T-helper 2 cell treated with Interferon-gamma antibody and Interleukin-4, amounts not matched to agents 100 ng/mL and 5 ng/mL, for 36 hours (primary cell): ENCODE data around the gene CHGA. TPM values are rescaled to one million over a fixed set of nuclear protein-coding genes. Genes with fewer than 3 reads are reported as not detected.

Experiments
- intact Hi-C: fragments of 100-400 bp; cut with micrococcal nuclease; formaldehyde crosslinking; loops from one replicate; pipeline ENCODE4 v1.15.1; 2023
- total RNA-seq: library from RNA; stranded (reverse); gene quantifications from 2 replicates; pipeline ENCODE4 v1.2.3, GENCODE V29; 2022

CHGA gene
- total RNA-seq, 1 donor from 2014 or later, result not detected

GRCh38 chr14:92942976-92943710, 20.2 kb downstream of the CHGA start:
- intact Hi-C loops, result no loop called here

GRCh38 chr14:92943855-92944570, 21.1 kb downstream of the CHGA start:
- intact Hi-C loops, result no loop called here

GRCh38 chr14:92944976-92945375, 22.0 kb downstream of the CHGA start:
- intact Hi-C loops, result no loop called here

DNA sequence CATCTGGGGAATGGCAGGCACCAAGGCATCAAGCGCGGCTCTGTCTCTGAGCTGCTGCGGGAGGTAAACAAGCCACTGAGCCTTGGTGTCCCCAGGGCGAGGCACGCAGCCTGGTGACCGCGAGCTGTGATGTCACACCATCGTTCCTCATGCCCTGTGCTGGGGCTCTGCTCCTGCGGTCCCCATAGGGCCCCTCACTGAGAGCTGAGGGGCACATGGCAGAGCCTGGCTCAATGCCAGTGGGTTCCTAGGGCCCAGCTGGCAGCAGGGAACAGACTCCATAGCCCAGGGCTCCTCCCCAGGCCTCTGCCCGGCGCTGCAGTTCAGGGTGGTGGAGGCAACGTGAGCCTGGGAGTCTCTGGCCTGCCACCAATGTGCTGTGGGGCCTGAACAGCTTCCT, 22.6 kb downstream of the CHGA start:
- intact Hi-C loops, result no loop called here

GRCh38 chr14:92945959-92946846, 23.3 kb downstream of the CHGA start:
- intact Hi-C loops, result no loop called here

DNA sequence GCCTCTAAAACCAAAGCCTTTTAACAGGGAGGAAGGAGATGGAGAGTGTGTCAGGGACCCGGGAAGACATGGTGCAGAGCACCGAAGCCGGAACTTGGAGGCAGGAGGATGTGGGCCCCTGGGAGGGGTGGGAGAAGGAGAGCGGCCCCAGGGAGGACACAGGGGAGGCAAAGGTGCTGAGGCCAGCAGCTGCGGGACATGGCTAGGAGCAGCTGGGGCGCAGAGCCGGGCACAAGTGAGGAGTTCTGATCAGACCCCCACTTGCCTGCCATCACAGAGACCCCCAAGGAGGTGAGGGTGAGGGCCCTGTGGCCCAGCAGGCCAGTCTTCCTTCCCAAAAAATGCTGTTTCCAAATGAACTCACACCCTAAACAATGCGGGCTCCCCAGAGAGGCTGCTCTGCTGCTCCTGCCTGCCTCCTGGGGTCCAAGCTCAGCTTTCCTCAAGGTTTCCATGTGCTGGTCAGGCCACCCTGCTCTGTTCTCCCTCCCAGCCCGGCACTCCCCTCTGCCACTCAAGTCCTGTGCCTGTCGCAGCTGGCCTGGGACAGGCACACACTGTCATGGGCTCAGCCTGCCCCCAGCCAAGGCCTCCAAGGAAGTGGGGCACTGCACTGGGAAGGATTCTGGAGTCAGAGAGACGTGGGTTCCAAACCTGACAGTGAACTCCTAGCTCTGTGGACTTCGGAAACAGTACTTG, 24.0 kb downstream of the CHGA start:
- intact Hi-C loops, result no loop called here

DNA sequence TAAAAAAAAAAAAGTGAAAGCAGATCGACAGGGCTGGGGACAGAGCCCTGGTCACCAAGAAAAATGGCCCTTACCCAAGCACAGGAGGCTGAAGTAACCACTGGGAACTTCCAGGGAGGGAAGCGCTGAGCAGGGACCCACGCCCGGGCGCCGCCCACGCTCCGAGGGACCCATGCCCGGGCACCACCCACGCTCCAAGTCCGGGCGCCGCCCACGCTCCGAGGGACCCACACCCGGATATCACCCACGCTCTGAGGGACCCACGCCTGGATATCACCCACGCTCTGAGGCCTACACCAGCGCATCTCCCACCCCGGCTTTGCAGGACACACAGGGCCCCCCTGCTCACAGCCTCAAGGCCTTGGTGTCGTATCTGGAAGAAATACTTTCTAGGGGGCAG, 25.7 kb downstream of the CHGA start:
- intact Hi-C loops, result no loop called here

DNA sequence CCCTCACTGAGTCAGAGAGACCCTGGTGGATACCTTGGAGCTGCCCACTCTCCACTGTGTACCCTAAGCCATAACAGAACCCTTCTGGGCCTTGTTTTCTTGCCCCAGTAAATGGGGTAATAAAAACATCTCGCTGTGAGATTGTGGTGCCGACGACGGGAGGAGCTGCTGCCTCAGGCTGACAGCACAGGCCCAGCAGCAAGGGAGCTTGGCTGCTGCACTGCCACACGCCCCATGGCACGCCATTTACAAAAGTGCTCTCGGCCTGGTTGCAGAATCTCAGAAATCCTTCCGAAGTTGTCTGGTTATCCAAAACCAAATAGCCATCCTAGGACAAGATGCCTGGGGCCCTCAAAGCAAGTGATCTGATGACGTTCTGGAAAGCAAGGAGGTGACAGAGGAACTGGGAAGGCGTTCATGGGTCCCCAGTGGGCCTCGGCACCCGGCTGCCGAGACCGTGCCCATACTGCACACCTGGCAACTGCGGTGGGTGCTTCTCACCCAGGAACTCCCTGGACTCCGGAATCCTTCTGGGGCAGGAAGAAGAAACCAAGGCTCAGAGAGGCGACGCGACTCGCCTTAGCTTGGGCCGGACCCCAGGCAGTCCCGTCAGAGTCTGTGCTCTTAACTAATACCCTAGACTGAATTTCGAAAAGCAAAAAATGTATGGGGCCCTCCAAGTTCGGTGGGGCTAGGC, 26.7 kb downstream of the CHGA start:
- intact Hi-C loops, result loop anchor here (5.0 kb wide), 1 partner anchor 268 kb away; no protein-coding TSS in a partner anchor

DNA sequence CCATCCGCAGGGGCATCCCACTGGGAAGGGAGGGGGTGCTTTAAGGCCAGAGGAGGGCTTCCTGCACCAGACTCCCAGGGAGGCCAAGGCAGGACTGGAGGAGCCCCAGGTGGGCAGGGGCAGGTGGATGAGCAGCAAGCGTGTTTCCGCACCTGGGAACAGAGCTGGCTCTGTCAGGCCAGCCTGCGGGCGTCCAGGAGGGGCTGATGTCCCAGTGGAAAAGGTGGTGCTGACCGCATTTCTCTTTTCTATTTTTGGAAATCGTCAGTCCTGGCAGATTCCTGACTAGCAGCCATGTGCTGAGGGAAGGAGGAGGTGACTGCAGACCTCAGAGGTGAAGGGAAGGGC, 27.2 kb downstream of the CHGA start:
- intact Hi-C loops, result loop anchor here (5.0 kb wide), 1 partner anchor 267 kb away; no protein-coding TSS in a partner anchor

DNA sequence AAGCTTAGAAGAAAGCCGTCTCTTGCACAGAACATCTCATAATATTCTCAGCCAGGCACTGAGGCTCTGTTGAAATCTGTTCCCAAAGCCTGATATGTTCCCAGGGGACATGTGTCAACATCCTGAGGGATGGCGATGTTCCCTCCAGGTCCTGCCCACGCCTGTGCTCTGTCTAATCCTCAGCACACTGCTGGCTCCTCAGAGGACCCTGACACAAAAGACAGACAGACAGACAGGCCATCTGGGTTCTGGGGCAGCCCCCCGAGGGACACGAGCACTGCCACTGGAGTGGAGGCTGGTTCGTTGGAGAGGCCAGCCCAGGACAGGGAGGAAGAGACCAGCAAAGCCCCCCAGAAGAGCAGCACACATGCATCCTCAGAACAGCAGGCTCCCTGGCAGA, 27.8 kb downstream of the CHGA start:
- intact Hi-C loops, result loop anchor here (5.0 kb wide), 1 partner anchor 267 kb away; no protein-coding TSS in a partner anchor

DNA sequence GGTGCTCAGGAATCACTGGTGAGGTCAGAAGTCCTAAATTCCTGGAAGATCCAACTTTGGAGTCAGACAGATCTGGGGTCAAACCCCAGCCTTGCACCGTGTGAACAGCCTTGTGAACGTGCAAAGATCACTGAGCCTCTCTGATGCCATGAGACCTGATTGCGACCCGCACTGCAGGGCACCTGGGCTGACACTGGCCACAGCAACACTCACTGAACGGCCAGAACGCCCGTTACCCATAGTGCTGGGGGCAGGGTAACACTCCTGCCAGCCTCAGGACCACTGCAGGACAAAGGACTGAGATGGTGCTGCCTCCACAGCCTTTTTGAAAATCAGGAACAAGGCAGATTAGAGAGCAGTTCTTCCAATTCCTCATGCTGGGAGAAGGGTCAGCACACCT, 28.3 kb downstream of the CHGA start:
- intact Hi-C loops, result loop anchor here (5.0 kb wide), 1 partner anchor 266 kb away; no protein-coding TSS in a partner anchor

DNA sequence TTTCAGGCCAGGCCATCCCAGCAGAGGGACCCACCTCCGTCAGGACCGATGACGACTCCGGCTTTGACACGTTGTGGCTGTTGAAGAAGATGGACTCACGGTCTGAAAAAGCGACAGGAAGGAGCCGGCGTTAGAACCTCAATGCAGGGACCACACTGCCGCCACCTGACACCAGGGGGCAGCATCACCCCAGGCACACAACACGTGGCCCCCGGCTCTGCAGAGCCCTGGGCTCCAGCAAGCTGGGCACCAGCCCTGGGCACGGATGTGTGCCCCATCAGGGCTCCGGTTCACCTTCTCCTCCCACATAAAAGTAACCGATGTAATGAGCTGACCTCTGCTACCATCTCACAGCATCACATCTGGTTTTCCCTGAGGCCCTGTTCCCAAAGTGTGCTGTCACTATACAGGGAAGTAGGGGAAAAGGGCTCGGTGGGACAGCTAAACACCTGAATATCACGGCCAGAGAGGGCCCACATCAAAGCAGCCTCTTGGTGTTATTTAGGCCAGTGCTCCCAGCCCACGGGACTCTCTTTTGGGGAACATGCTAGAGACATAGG, 29.0 kb downstream of the CHGA start:
- intact Hi-C loops, result loop anchor here (1.0 to 5.0 kb wide), 3 partner anchors 161 to 265 kb away; no protein-coding TSS in a partner anchor

DNA sequence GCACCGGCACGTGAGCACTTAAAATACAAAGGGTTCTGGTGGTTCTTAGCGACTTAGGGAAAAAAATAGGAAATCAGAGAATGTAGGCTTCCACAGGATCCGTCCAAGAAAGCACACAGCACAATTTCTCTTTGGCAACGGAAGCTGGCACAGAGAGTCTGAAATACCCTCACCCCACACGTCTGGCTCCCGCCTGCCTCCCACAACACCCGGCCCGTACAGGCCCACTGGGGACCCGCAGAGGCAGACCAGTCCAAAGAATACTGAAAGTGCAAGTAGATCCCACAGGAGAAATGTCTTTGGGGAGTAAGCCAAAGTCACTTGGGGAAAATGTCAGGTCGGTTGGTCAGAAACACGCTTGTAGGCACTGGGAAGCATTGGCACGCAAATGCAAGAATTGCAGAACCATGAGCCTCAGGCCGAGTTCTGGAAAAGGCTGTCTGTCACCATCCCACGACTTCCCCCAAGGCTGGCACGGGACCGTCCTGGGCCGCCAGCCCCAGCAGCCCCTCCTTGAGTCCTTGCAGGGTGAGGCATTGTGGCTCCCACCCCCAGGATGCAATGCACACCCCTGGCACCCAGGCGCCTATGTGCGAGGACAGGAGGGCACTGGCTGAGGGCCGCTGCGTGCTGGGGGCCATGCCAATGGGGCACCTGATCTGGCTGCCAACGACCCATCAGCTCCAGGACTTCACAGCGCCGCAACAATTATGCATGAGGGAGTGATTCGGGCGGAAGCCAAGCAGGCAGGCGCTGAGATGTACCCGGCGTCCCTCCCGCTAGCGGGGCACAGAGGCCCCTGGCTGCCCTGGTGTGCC, 29.7 kb downstream of the CHGA start:
- intact Hi-C loops, result loop anchor here (1.0 to 5.0 kb wide), 3 partner anchors 161 to 265 kb away; no protein-coding TSS in a partner anchor

GRCh38 chr14:92953526-92953925, 30.6 kb downstream of the CHGA start:
- intact Hi-C loops, result loop anchor here (5.0 kb wide), 1 partner anchor 264 kb away; no protein-coding TSS in a partner anchor

GRCh38 chr14:92954933-92955332, 32.0 kb downstream of the CHGA start:
- intact Hi-C loops, result loop anchor here (5.0 kb wide), 1 partner anchor 262 kb away; no protein-coding TSS in a partner anchor

DNA sequence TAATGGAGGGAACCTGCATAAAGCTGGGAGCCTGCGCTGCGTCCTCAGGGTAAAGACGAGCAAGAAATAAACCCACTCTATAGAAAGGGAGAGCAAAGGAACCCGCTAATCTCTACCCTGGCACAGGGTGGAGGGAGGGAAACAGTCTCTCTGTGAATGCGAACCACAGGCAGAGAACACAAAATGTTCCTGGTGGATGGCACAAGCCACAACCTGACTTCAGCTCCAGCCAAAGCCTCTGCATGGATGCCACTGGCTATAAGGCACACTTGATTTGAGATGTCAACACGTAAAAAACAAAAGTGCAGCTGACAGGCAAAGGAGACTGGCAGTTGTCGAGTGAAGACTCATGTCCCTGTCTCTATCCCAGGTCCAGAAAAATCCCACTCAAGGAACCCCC, 32.4 kb downstream of the CHGA start:
- intact Hi-C loops, result no loop called here

DNA sequence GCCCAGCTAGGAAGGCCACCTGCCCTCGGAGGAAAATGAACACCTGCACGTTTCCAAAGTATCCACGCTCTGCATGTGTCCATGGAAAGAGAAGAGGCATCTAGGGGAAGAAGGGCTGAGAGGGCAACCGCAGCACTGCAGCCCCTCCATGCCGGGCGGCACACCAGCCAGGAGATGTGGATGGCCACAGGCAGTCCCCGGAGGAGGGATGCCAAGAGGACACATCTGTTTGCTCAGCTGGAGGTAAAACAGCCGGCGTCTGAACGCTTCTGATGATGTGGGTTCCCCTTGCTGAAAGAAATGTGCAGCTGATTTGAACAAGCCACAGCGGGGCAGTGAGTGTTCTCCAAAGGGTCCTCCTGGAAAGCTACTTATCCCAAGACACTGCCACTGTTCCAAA, 34.0 kb downstream of the CHGA start:
- intact Hi-C loops, result no loop called here

- intact Hi-C loops, result no loop called here
Observed at GRCh38 chr14:92958373-92959188, 35.6 kb downstream of the CHGA start.
